HepG2 (cell line): ENCODE results near the gene UBALD1. TPM values are rescaled to one million over a fixed set of nuclear protein-coding genes. Genes with fewer than 3 reads are reported as not detected.

Experiments
- ARNT ChIP-seq: fragments of 450-650 bp; IDR thresholded peaks from 2 replicates; pipeline ENCODE4 v1.6.1; 2017
- CAMTA2 ChIP-seq: sonication (generic); formaldehyde crosslinking; IDR thresholded peaks from 2 replicates; pipeline ENCODE4 v1.4.0; 2020; ENCODE audit warnings: mild to moderate bottlenecking, missing genetic modification reagents, borderline replicate concordance
- FLYWCH1 ChIP-seq: sonication (generic); formaldehyde crosslinking; IDR thresholded peaks from 2 replicates; pipeline ENCODE4 v1.8.1; 2023; ENCODE audit warnings: mild to moderate bottlenecking, missing genetic modification reagents
- HNRNPUL1 ChIP-seq: fragments of 200-400 bp; formaldehyde crosslinking; IDR thresholded peaks from 2 replicates; pipeline ENCODE4 v1.6.1; 2017; ENCODE audit warnings: low read depth, mild to moderate bottlenecking, low read length, moderate library complexity
- IKZF1 ChIP-seq: fragments of 450-650 bp; IDR thresholded peaks from 2 replicates; pipeline ENCODE4 v1.7.1; 2016
- MIER2 ChIP-seq: IDR thresholded peaks from 2 replicates; pipeline ENCODE4 v1.6.1; 2016; ENCODE audit warnings: missing biosample characterization, missing genetic modification reagents
- MXI1 ChIP-seq: IDR thresholded peaks from 3 replicates; pipeline ENCODE4 v1.6.1; 2012; ENCODE audit warnings: low read depth, low read length, inconsistent platforms, borderline replicate concordance
- PTBP1 ChIP-seq: fragments of 200-400 bp; formaldehyde crosslinking; IDR thresholded peaks from 2 replicates; pipeline ENCODE4 v1.6.1; 2018; ENCODE audit warnings: low read length, low read depth; ENCODE audit not compliant: poor library complexity, severe bottlenecking
- TMF1 ChIP-seq: sonication (generic); formaldehyde crosslinking; IDR thresholded peaks from 2 replicates; pipeline ENCODE4 v1.8.1; 2022; ENCODE audit warnings: low read depth, missing genetic modification reagents
- ZNF24 ChIP-seq: fragments of 450-650 bp; IDR thresholded peaks from 2 replicates; pipeline ENCODE4 v1.6.1; 2017; ENCODE audit warnings: antibody characterized with exemption, mild to moderate bottlenecking
- ZNF549 ChIP-seq: sonication (generic); formaldehyde crosslinking; IDR thresholded peaks from 2 replicates; pipeline ENCODE4 v1.5.0; 2020; ENCODE audit warnings: missing genetic modification reagents
- ZNF577 ChIP-seq: sonication (generic); formaldehyde crosslinking; IDR thresholded peaks from 2 replicates; pipeline ENCODE4 v1.4.0; 2020; ENCODE audit warnings: mild to moderate bottlenecking, low read depth, missing genetic modification reagents, borderline replicate concordance
- ZNF616 ChIP-seq: sonication (generic); formaldehyde crosslinking; IDR thresholded peaks from 2 replicates; pipeline ENCODE4 v1.5.0; 2020; ENCODE audit warnings: low read depth, mild to moderate bottlenecking, missing genetic modification reagents
- ZNF670 ChIP-seq: sonication (generic); formaldehyde crosslinking; IDR thresholded peaks from 2 replicates; pipeline ENCODE4 v1.8.0; 2022; ENCODE audit warnings: mild to moderate bottlenecking, missing genetic modification reagents, borderline replicate concordance
- polyA plus RNA-seq, 8 experiments: library from polyadenylated mRNA; depleted of rRNA in 3 of 8; stranded (reverse) in 7 of 8; unstranded in 1 of 8; fragments of >200 nt; fragmentation: Illumina TruSeq in 4 of 8; extraction: Trizol in 4 of 8; gene quantifications; 2 replicates each; pipeline versions ENCODE4 v1.2.1 to v1.2.3, GENCODE V29; 2011 to 2016; ENCODE audit warnings: low read depth in 4 of 8, missing spikeins in 1 of 8, mixed read lengths in 1 of 8; ENCODE audit not compliant: insufficient read depth in 1 of 8
- total RNA-seq, 5 experiments: library from RNA; depleted of rRNA; stranded (reverse); fragments of >200 nt; fragmentation: Illumina TruSeq; extraction: Trizol; gene quantifications; 2 replicates each; pipeline ENCODE4 v1.2.3, GENCODE V29; 2016; ENCODE audit warnings: low read depth in 1 of 5
- TF ChIP-seq, protein P1 (sequence below), 2 experiments: sonication (generic) in 1 of 2; formaldehyde crosslinking in 1 of 2; IDR thresholded peaks; 2 replicates each; pipeline versions ENCODE4 v1.4.0 to v1.6.1; 2016 to 2020; ENCODE audit warnings: borderline replicate concordance in 1 of 2, low read depth in 1 of 2, mild to moderate bottlenecking in 1 of 2, missing genetic modification reagents in 1 of 2
- TF ChIP-seq, protein P2 (sequence below), 2 experiments: sonication (generic) in 1 of 2; formaldehyde crosslinking in 1 of 2; IDR thresholded peaks; 2 replicates each; pipeline versions ENCODE4 v1.5.1 to v1.6.1; 2011 to 2020; ENCODE audit warnings: borderline replicate concordance in 1 of 2, low read depth in 1 of 2, low read length in 1 of 2, mild to moderate bottlenecking in 1 of 2, missing genetic modification reagents in 1 of 2, moderate library complexity in 1 of 2
- TF ChIP-seq, protein P3 (sequence below): sonication (generic); formaldehyde crosslinking; IDR thresholded peaks from 2 replicates; pipeline ENCODE4 v1.4.0; 2020; ENCODE audit warnings: mild to moderate bottlenecking, missing genetic modification reagents
- TF ChIP-seq, protein P4 (sequence below): sonication (generic); formaldehyde crosslinking; IDR thresholded peaks from 2 replicates; pipeline ENCODE4 v1.4.0; 2020; ENCODE audit warnings: missing genetic modification reagents

Gene UBALD1
- total and polyA plus RNA-seq, 2 of the 13 experiments (the other 11 are each of a cell fraction or from before 2014, with no cell fraction given) = 6.8 to 12.3 TPM

DNA sequence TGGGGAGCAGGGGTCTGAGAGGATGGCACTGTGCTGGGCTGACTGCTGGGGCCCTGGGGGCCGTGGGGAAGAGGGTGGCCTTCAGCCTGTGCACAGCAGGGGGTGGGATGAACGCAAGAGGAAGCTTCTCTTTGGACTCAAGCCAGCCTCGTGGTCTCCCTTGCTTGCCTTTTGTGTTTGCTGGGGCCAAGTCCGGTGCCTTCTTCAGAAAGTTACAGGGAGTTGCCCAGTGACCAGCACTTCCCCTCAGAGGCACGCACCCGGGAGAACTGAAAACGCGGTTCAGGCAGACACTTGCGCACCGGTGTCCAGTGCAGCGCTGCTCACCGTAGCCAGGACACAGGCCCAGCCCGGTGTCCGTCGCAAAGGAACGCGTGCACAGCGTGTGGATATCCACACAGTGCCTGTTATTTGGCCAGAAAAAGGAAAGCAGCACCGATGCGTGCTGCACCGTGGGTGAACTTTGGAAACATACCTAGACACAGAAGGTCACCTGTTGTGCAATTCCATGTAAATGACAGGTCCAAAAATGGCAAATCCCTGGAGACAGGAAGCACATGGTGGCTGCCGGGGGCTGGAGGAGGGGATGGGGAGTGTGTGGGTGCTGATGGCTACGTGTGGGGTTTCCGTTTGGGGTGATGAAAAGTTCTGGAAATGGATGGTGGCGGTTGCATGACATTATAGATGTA, 49.2 kb upstream of the UBALD1 start (continued):
- TF ChIP-seq, protein P1, sequence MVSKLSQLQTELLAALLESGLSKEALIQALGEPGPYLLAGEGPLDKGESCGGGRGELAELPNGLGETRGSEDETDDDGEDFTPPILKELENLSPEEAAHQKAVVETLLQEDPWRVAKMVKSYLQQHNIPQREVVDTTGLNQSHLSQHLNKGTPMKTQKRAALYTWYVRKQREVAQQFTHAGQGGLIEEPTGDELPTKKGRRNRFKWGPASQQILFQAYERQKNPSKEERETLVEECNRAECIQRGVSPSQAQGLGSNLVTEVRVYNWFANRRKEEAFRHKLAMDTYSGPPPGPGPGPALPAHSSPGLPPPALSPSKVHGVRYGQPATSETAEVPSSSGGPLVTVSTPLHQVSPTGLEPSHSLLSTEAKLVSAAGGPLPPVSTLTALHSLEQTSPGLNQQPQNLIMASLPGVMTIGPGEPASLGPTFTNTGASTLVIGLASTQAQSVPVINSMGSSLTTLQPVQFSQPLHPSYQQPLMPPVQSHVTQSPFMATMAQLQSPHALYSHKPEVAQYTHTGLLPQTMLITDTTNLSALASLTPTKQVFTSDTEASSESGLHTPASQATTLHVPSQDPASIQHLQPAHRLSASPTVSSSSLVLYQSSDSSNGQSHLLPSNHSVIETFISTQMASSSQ (IDR thresholded peaks at IDR 0.05; ENCODE audit: low read depth) = no peak
- TF ChIP-seq, protein P1 (CRISPR knock-in tag; IDR thresholded peaks at IDR 0.05; ENCODE audit: borderline replicate concordance) = peak; percentile 55; the same call in 1 of the 2 replicates
- TF ChIP-seq TMF1 = peak; percentile 88
- 0 out of 2 replicates have a peak, but pooled peaks have one; percentile 30 for TF ChIP-seq CAMTA2 (CRISPR knock-in tag)
- TF ChIP-seq, protein P2, sequence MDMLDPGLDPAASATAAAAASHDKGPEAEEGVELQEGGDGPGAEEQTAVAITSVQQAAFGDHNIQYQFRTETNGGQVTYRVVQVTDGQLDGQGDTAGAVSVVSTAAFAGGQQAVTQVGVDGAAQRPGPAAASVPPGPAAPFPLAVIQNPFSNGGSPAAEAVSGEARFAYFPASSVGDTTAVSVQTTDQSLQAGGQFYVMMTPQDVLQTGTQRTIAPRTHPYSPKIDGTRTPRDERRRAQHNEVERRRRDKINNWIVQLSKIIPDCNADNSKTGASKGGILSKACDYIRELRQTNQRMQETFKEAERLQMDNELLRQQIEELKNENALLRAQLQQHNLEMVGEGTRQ (IDR thresholded peaks at IDR 0.05; ENCODE audit: low read depth, low read length) = no peak
- TF ChIP-seq, protein P2 (CRISPR knock-in tag; IDR thresholded peaks at IDR 0.05; ENCODE audit: borderline replicate concordance) = peak; percentile 94; the same call in 1 of the 2 replicates
- no peak for TF ChIP-seq FLYWCH1 (CRISPR knock-in tag)
- TF ChIP-seq, protein P3, sequence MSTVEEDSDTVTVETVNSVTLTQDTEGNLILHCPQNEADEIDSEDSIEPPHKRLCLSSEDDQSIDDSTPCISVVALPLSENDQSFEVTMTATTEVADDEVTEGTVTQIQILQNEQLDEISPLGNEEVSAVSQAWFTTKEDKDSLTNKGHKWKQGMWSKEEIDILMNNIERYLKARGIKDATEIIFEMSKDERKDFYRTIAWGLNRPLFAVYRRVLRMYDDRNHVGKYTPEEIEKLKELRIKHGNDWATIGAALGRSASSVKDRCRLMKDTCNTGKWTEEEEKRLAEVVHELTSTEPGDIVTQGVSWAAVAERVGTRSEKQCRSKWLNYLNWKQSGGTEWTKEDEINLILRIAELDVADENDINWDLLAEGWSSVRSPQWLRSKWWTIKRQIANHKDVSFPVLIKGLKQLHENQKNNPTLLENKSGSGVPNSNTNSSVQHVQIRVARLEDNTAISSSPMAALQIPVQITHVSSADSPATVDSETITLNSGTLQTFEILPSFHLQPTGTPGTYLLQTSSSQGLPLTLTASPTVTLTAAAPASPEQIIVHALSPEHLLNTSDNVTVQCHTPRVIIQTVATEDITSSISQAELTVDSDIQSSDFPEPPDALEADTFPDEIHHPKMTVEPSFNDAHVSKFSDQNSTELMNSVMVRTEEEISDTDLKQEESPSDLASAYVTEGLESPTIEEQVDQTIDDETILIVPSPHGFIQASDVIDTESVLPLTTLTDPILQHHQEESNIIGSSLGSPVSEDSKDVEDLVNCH (CRISPR knock-in tag) = no peak
- TF ChIP-seq ZNF549 (CRISPR knock-in tag) = 0 out of 2 replicates have a peak, but pooled peaks have one; percentile 17
- peak; percentile 88 for TF ChIP-seq MXI1
- no peak for TF ChIP-seq IKZF1
- TF ChIP-seq ZNF24 = 0 out of 2 replicates have a peak, but pooled peaks have one; percentile 13
- peak; percentile 95 for TF ChIP-seq ZNF616 (CRISPR knock-in tag)
- no peak for TF ChIP-seq PTBP1
- TF ChIP-seq ZNF670 (CRISPR knock-in tag) = peak; percentile 95
- no peak for TF ChIP-seq HNRNPUL1
- no peak for TF ChIP-seq ARNT
- peak; percentile 69 for TF ChIP-seq MIER2 (CRISPR knock-in tag)
- TF ChIP-seq, protein P4, sequence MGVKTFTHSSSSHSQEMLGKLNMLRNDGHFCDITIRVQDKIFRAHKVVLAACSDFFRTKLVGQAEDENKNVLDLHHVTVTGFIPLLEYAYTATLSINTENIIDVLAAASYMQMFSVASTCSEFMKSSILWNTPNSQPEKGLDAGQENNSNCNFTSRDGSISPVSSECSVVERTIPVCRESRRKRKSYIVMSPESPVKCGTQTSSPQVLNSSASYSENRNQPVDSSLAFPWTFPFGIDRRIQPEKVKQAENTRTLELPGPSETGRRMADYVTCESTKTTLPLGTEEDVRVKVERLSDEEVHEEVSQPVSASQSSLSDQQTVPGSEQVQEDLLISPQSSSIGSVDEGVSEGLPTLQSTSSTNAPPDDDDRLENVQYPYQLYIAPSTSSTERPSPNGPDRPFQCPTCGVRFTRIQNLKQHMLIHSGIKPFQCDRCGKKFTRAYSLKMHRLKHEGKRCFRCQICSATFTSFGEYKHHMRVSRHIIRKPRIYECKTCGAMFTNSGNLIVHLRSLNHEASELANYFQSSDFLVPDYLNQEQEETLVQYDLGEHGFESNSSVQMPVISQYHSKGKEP (CRISPR knock-in tag) = no peak
- no peak for TF ChIP-seq ZNF577
